PC-9 (cell line): ENCODE data around the gene FAM47E.

Source experiments
- CTCF ChIP-seq: fragments of 200-600 bp; sonication (generic); conservative IDR thresholded peaks from 2 replicates; pipeline ENCODE4 v1.6.1; 2017; ENCODE audit warnings: mixed run types, antibody characterized with exemption, mild to moderate bottlenecking, moderate library complexity
- EZH2 ChIP-seq: fragments of 200-600 bp; sonication (generic); IDR thresholded peaks from 2 replicates; pipeline ENCODE4 v1.8.0; 2017; ENCODE audit warnings: antibody characterized with exemption, low read depth

- no peak for TF ChIP-seq CTCF
- TF ChIP-seq EZH2, result no peak
These were observed 25.3 kb downstream of the FAM47E start for GRCh38 chr4:76276813-76277212.
